Naive B cell (primary cell): ENCODE results near the gene EGF. TPM values are rescaled to one million over a fixed set of nuclear protein-coding genes. Genes with fewer than 3 reads are reported as not detected.

ENCODE experiments used
- ATAC-seq, 2 donors: fragments of 150-1000 bp; cut with Tn5 transposase; 2 replicates each; pipeline ENCODE4 v1.10.0; 2021; ENCODE audit warnings: low read depth in 2 of 2, mild to moderate bottlenecking in 2 of 2, moderate library complexity in 2 of 2
- DNase-seq: peaks from one replicate; pipeline ENCODE4 v3.0.0; 2022
- H3K27ac Mint-ChIP-seq, 6 donors: one replicate each; pipeline ENCODE4 v1.8.0; 2020 to 2022; ENCODE audit warnings: mild to moderate bottlenecking in 6 of 6, mixed read lengths in 6 of 6, moderate library complexity in 5 of 6, inconsistent platforms in 2 of 6
- H3K27me3 Mint-ChIP-seq, 3 donors: one replicate each; pipeline ENCODE4 v1.8.0; 2021 to 2022; ENCODE audit warnings: mixed read lengths in 3 of 3, mild to moderate bottlenecking in 1 of 3
- H3K36me3 Mint-ChIP-seq, 2 donors: one replicate each; pipeline ENCODE4 v1.8.0; 2020 to 2022; ENCODE audit warnings: mixed read lengths in 2 of 2, inconsistent platforms in 1 of 2, mild to moderate bottlenecking in 1 of 2
- H3K4me1 Mint-ChIP-seq, 3 donors: one replicate each; pipeline ENCODE4 v1.8.0; 2020 to 2022; ENCODE audit warnings: mixed read lengths in 3 of 3, inconsistent platforms in 1 of 3, mild to moderate bottlenecking in 1 of 3, moderate library complexity in 1 of 3
- H3K4me3 Mint-ChIP-seq, 8 donors: one replicate each; pipeline ENCODE4 v1.8.0; 2020 to 2022; ENCODE audit warnings: mild to moderate bottlenecking in 8 of 8, mixed read lengths in 8 of 8, moderate library complexity in 8 of 8, inconsistent platforms in 2 of 8
- H3K9me3 Mint-ChIP-seq, 7 donors: one replicate each; pipeline ENCODE4 v1.8.0; 2020 to 2022; ENCODE audit warnings: mixed read lengths in 7 of 7, mild to moderate bottlenecking in 5 of 7, inconsistent platforms in 2 of 7, moderate library complexity in 1 of 7
- polyA plus RNA-seq, 6 donors: library from polyadenylated mRNA; unstranded; fragments of 300-500 nt; fragmentation: Illumina TruSeq; gene quantifications; one replicate each; pipeline ENCODE4 v1.2.3, GENCODE V29; 2021; ENCODE audit warnings: low read depth in 6 of 6

Gene EGF
- polyA plus RNA-seq, 6 donors from 2014 or later, result 0.36 to 0.94 (median 0.44) TPM; not detected in 3

DNA sequence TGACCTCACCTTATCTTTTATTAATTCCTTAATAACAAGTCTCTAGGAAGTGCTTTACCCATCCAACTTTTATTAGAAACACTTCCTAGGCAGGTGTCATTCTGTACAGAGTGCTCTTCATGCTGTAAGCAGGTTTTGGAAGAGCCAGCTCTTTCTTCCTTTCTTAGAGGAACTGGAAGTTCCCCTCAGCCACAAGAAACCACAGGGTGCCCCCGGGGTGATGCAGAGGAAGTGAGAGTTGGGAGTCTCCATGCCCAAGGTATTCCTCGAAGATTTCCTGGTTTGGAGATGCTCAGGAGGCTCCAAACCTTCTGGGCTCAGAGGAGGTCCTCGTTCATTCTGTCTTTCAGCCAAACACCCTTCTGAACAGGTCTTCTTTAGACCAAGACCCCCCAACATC lies 83.8 kb downstream of the EGF start:
- H3K4me3 Mint-ChIP-seq, result no peak overlapping the region
- no peaks in the 10 kb centered on the region for H3K36me3 Mint-ChIP-seq
- H3K9me3 Mint-ChIP-seq, result peaks cover 0 to 3% (median 0%) of the 10 kb centered on the region in 7 donors
- ATAC-seq (no peak), DNase-seq (no peak)
- H3K4me1 Mint-ChIP-seq, result peaks cover 0 to 8% (median 7%) of the 10 kb centered on the region in 3 donors
- H3K27me3 Mint-ChIP-seq, result no peaks in the 10 kb centered on the region
- H3K27ac Mint-ChIP-seq, result no peak overlapping the region

GRCh38 chr4:109998867-109999584 lies 86.3 kb downstream of the EGF start:
- Mint-ChIP-seq H3K27me3 (no peaks in the 10 kb centered on the region), H3K4me3 (no peak overlapping the region), H3K4me1 (peaks cover 0 to 7% (median 7%) of the 10 kb centered on the region in 3 donors), H3K9me3 (no peaks in the 10 kb centered on the region), H3K27ac (peak overlapping the region in 1 of 6 donors; percentile 75), H3K36me3 (no peaks in the 10 kb centered on the region)
- peak; percentile 55 for DNase-seq
- peak; percentile 61 to 75 for ATAC-seq

- ATAC-seq (no peak), DNase-seq (no peak)
- Mint-ChIP-seq H3K4me3 (no peak overlapping the region), H3K4me1 (peaks cover 0 to 3% (median 2%) of the 10 kb centered on the region in 3 donors), H3K27ac (no peak overlapping the region), H3K36me3 (no peaks in the 10 kb centered on the region), H3K9me3 (no peaks in the 10 kb centered on the region), H3K27me3 (no peaks in the 10 kb centered on the region)
These were observed 86.9 kb downstream of the EGF start for GRCh38 chr4:109999585-109999912.

DNA sequence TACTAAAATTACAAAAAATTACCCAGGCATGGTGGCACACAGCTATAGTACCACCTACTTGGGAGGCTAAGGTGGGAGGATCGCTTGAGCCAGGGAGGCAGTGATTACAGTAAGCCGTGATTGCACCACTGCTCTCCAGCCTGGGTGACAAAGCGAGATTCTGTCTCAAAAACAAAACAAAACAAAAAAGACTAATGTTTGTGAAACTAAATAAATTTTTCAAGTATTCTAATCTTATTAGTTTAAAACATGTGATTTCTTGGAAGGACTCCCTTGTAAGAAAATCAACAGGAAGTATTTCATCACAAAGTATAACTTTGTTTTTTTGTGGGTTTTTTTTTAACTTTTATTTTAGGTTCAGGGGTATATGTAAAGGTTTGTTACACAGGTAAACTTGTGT lies 89.6 kb downstream of the EGF start:
- H3K27ac Mint-ChIP-seq, result no peak overlapping the region
- no peaks in the 10 kb centered on the region for H3K36me3 Mint-ChIP-seq
- no peak overlapping the region for H3K4me3 Mint-ChIP-seq
- peaks cover 0 to 4% (median 0%) of the 10 kb centered on the region in 3 donors for H3K27me3 Mint-ChIP-seq
- H3K9me3 Mint-ChIP-seq, result no peaks in the 10 kb centered on the region
- no peak for ATAC-seq
- H3K4me1 Mint-ChIP-seq, result no peaks in the 10 kb centered on the region
- no peak for DNase-seq

DNA sequence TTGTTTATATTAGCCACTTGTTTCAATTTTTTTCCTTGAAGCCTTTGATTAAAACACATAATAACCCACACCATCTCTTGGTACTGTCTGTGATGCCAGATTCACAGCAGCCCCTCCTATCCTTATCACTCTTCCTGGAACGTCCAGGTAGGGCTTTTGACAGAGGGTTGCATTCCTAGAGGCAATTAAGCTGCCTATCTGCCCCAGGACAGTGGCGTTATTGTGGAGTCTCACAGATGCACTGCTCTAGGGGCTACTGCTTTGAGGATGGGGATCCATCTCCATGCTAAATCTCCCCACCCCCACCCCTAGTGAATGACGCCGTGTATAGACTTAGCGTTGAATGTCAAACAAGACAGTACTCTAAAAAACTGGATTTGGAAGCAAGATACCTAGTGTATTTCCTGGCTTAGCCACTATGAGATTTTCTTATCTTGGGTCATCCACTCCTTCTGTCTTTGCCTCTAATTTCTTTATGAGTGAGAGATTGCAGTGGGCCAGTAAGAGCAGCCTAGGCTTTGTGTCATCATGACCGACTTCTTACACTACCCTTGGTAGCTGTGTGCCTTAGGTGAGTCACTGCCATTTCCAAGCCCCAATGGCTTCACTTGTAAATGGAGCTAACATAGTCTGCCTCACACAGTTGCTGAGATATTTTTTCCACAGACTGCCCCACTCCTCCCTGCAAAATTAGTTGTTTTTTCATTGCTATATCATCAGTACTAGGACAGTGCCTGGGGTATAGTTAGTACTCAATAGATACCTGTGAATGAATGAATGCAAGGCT lies 90.9 kb downstream of the EGF start:
- Mint-ChIP-seq H3K4me1 (no peaks in the 10 kb centered on the region), H3K4me3 (no peak overlapping the region), H3K27ac (peak overlapping the region in 1 of 6 donors; percentile 50), H3K9me3 (no peaks in the 10 kb centered on the region), H3K27me3 (peaks cover 0 to 4% (median 0%) of the 10 kb centered on the region in 3 donors), H3K36me3 (no peaks in the 10 kb centered on the region)
- DNase-seq (no peak), ATAC-seq (no peak)

GRCh38 chr4:110004556-110004955 lies 91.9 kb downstream of the EGF start:
- ATAC-seq, result no peak
- H3K9me3 Mint-ChIP-seq, result no peaks in the 10 kb centered on the region
- H3K27me3 Mint-ChIP-seq, result peaks cover 0 to 4% (median 0%) of the 10 kb centered on the region in 3 donors
- H3K4me1 Mint-ChIP-seq, result no peaks in the 10 kb centered on the region
- DNase-seq, result no peak
- no peak overlapping the region for H3K27ac Mint-ChIP-seq
- H3K36me3 Mint-ChIP-seq, result no peaks in the 10 kb centered on the region
- H3K4me3 Mint-ChIP-seq, result no peak overlapping the region

GRCh38 chr4:110005461-110006056 lies 92.9 kb downstream of the EGF start:
- Mint-ChIP-seq H3K27me3 (peaks cover 0 to 4% (median 0%) of the 10 kb centered on the region in 3 donors), H3K9me3 (no peaks in the 10 kb centered on the region), H3K4me1 (no peaks in the 10 kb centered on the region), H3K27ac (no peak overlapping the region), H3K4me3 (no peak overlapping the region), H3K36me3 (no peaks in the 10 kb centered on the region)
- DNase-seq, result peak; percentile 37
- peak; percentile 47 to 66 for ATAC-seq

GRCh38 chr4:110007217-110007616 lies 94.5 kb downstream of the EGF start:
- Mint-ChIP-seq H3K9me3 (no peaks in the 10 kb centered on the region), H3K4me1 (no peaks in the 10 kb centered on the region), H3K27me3 (peaks cover 0 to 4% (median 0%) of the 10 kb centered on the region in 3 donors), H3K36me3 (no peaks in the 10 kb centered on the region), H3K27ac (no peak overlapping the region), H3K4me3 (no peak overlapping the region)
- ATAC-seq (no peak), DNase-seq (no peak)

GRCh38 chr4:110008540-110008939 lies 95.9 kb downstream of the EGF start:
- ATAC-seq (no peak), DNase-seq (no peak)
- Mint-ChIP-seq H3K9me3 (no peaks in the 10 kb centered on the region), H3K36me3 (no peaks in the 10 kb centered on the region), H3K27ac (no peak overlapping the region), H3K27me3 (peaks cover 0 to 4% (median 4%) of the 10 kb centered on the region in 3 donors), H3K4me3 (no peak overlapping the region), H3K4me1 (no peaks in the 10 kb centered on the region)

DNA sequence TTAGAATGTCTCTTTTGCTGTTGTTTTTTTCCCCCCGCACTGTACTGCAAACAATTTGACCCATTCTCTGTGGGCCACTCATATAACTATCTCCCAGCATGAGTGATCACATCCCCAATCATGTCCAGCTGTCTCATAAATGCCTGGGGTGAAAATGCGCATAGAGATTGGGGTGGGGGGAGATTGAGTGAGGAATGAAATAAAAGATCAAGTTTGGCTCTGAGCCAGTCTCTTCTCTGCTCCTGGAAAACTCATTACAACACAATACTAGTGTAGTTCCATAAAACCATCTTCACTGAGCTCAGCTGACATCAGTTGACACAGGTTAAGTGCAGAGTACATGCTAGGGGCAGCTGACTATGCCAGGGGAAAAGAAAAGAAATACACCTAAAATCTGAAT lies 96.9 kb downstream of the EGF start:
- DNase-seq (no peak), ATAC-seq (no peak)
- peaks cover 0 to 6% (median 4%) of the 10 kb centered on the region in 3 donors for H3K27me3 Mint-ChIP-seq
- no peaks in the 10 kb centered on the region for H3K36me3 Mint-ChIP-seq
- no peaks in the 10 kb centered on the region for H3K4me1 Mint-ChIP-seq
- H3K9me3 Mint-ChIP-seq, result no peaks in the 10 kb centered on the region
- no peak overlapping the region for H3K27ac Mint-ChIP-seq
- H3K4me3 Mint-ChIP-seq, result no peak overlapping the region

DNA sequence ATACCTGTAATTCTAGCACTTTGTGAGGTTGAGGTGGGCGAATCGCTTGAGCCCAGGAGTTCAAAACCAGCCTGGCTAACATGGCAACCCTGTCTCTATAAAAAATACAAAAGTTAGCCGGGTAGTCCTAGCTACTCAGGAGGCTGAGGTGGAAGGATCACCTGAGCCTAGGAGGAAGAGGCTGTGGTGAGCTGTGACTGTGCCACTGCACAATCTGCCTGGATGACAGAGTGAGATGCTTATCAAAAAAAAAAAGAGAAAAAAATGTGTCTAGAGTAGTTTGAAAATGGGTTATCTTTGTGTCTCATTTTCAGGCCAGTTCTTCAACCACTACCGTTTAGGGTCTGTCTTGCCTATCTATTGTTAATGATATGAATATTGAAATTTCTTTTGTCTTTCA lies 98.1 kb downstream of the EGF start:
- ATAC-seq, result no peak
- H3K27me3 Mint-ChIP-seq, result peaks cover 0 to 6% (median 0%) of the 10 kb centered on the region in 3 donors
- no peak overlapping the region for H3K27ac Mint-ChIP-seq
- no peaks in the 10 kb centered on the region for H3K9me3 Mint-ChIP-seq
- DNase-seq, result no peak
- H3K36me3 Mint-ChIP-seq, result no peaks in the 10 kb centered on the region
- H3K4me3 Mint-ChIP-seq, result no peak overlapping the region
- H3K4me1 Mint-ChIP-seq, result no peaks in the 10 kb centered on the region

DNA sequence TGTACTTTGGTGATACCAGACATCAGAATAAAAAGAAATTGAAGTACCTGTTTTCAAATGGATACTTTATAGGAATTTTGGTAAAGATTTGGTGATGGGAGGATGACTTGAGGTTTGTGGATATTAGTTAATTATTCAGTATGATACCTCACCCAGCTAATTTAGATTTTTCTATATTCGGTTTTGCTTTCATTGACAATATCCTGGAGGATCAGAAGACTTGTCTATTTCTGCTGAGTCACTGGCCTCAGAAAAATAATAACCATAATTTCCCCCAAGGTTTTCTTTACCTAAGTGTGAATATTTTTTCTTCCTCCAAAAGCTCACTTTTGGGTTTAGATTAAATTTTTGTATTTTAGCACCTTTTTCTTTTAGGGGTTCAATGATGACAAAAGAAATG lies 100.2 kb downstream of the EGF start:
- DNase-seq, result no peak
- Mint-ChIP-seq H3K36me3 (peaks cover 0 to 6% of the 10 kb centered on the region in 2 donors), H3K27ac (no peak overlapping the region), H3K4me1 (no peaks in the 10 kb centered on the region), H3K9me3 (peaks cover 0 to 11% (median 6%) of the 10 kb centered on the region in 7 donors), H3K4me3 (no peak overlapping the region), H3K27me3 (peaks cover 0 to 6% (median 0%) of the 10 kb centered on the region in 3 donors)
- no peak for ATAC-seq

DNA sequence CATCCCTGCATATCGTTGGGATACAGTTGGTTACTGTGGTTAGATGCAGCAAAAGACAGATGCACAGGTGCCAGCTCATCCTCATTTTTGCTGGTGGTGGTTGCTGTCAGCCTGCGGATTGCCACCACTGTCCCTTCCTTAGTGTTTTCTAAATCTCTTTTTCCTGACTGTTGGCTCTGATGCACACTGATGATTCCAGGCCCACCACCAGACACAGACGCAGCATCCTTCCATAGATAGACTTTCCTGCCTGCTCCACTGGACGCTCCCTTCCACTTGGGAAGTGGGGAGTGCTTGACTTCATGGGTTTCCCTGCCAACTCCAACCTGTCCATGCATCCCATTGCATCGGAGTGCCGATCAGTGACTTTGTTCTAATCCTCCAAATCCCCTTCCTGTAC lies 101.5 kb downstream of the EGF start:
- no peak for ATAC-seq

DNA sequence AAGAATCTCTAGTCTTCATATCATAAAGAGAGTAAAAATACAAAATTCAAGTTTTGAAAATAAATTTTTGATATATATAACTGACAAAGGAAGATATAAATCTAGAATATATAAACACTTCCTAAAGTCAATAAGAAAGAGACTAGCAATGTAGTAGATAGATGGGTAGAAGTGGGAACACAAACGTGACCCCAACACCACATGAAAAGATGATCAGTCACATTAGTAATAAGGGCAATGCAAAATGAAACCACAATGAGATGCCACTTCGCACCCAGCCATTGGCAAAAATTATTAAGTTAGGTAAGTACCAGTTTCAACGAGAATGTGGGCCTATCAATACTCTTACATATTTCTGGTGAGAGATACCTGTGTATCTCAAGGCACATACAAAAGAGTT lies 106.5 kb downstream of the EGF start:
- H3K27ac Mint-ChIP-seq, result no peak overlapping the region
- no peak for ATAC-seq
- DNase-seq, result no peak
- peaks cover 0 to 11% (median 7%) of the 10 kb centered on the region in 7 donors for H3K9me3 Mint-ChIP-seq
- peaks cover 0 to 8% (median 0%) of the 10 kb centered on the region in 3 donors for H3K4me1 Mint-ChIP-seq
- no peak overlapping the region for H3K4me3 Mint-ChIP-seq
- H3K36me3 Mint-ChIP-seq, result peaks cover 0 to 6% of the 10 kb centered on the region in 2 donors
- no peaks in the 10 kb centered on the region for H3K27me3 Mint-ChIP-seq

More for the DNA sequence above, 101.5 kb downstream of the EGF start:
- no peaks in the 10 kb centered on the region for H3K4me1 Mint-ChIP-seq
- H3K36me3 Mint-ChIP-seq, result peaks cover 0 to 6% of the 10 kb centered on the region in 2 donors
- H3K27me3 Mint-ChIP-seq, result peaks cover 0 to 6% (median 0%) of the 10 kb centered on the region in 3 donors
- H3K9me3 Mint-ChIP-seq, result peaks cover 0 to 11% (median 6%) of the 10 kb centered on the region in 7 donors
- H3K4me3 Mint-ChIP-seq, result no peak overlapping the region
- no peak for DNase-seq
- H3K27ac Mint-ChIP-seq, result no peak overlapping the region
